VCaP (cell line): Measurements from ENCODE around the gene LRCH4.

Experiments used
- H3K27ac ChIP-seq: fragments of 450-650 bp; 2 replicates; pipeline ENCODE4 v1.5.1; 2017
- CTCF ChIP-seq: fragments of 450-650 bp; conservative IDR thresholded peaks from 2 replicates; pipeline ENCODE4 v1.5.1; 2017; ENCODE audit warnings: mild to moderate bottlenecking, moderate library complexity

The LRCH4 gene

GRCh38 chr7:100604028-100604975, 18.4 kb upstream of the LRCH4 start:
- TF ChIP-seq CTCF, result peak; percentile 64

DNA sequence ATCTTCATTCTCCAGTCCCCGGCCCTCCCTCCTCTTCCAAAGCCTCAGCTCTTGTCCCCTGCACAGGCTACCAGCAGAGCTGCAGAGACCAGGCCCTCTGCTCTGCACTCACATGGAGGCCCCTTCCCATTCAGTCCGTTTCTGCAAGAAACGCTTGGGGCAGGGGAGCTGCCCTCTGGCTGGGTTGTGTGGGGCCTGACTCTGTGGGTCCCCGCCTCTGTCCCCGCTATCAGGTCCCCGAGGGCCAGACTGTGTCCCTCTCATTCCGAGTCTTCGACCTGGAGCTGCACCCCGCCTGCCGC, 17.7 kb upstream of the LRCH4 start:
- peak overlapping the region; percentile 59; the same call in 1 of the 2 replicates for H3K27ac ChIP-seq
- TF ChIP-seq CTCF, result no peak

More at GRCh38 chr7:100604028-100604975, 18.4 kb upstream of the LRCH4 start:
- peak overlapping the region; percentile 59; the same call in 1 of the 2 replicates for H3K27ac ChIP-seq

DNA sequence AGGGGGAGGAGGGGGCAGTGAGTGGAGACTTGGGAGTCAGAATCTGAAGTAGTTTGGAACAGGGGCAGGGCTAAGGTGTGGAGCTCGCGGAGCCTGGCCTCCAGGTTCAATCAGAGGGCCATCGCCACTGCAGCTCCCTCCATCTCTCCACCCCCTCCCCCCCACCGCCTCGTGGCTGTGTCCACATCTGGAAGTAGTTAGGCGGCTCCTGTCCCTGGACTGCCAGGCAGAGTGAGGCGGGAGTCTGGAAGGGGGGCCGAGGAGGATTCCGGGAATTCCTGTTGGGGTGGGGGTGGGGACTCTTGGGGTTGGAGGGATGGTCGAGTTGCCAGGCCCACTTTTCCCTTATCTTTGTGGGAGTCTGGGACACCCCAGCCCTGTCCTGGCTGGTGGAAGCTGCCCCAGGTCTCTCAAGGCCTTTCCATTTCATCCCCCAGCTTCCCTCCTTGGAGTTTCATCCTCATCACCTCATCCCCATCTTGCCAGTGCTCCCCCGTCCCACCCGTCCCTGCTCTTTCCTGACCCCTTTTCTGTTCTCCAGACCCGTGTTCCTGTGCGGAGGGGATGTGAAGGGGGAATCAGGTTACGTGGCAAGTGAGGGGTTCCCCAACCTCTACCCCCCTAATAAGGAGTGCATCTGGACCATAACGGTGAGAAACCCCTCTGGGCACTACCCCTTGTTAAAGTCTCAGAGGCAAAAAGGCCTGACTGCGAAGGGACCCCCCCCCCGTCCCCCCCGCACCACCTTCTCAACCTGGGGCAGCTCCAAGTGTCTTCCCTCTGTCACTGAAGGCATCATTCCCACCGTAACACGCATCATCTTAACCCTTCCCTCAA, 17.2 kb upstream of the LRCH4 start:
- TF ChIP-seq CTCF, result no peak
- no peak overlapping the region; the same call in 1 of the 2 replicates for H3K27ac ChIP-seq

GRCh38 chr7:100600730-100601038, 14.8 kb upstream of the LRCH4 start:
- TF ChIP-seq CTCF, result no peak
- no peak overlapping the region for H3K27ac ChIP-seq

GRCh38 chr7:100599911-100600729, 14.2 kb upstream of the LRCH4 start:
- TF ChIP-seq CTCF, result no peak

DNA sequence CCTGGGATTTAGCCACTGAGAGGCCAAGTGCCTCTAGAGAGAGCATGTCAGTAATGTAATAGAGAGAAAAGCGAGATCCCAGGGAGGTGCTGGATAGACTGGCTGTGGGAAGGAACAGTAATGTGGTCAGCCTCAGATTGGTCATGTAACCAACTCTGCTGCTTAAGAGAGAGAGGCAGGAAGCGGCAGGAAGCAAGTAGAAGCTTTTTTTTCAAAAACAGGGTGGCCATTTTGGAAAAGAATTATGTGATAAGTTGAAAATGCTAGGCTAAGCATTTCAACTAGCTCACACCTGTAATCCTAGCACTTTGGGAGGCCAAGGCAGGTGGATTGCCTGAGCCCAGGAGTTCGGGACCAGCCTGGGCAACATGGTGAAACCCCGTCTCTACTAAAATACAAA, 12.5 kb upstream of the LRCH4 start:
- TF ChIP-seq CTCF, result no peak
- H3K27ac ChIP-seq, result no peak overlapping the region

More at GRCh38 chr7:100599911-100600729, 14.2 kb upstream of the LRCH4 start:
- H3K27ac ChIP-seq, result no peak overlapping the region

- H3K27ac ChIP-seq, result no peak overlapping the region
- no peak for TF ChIP-seq CTCF
These were observed 9.3 kb upstream of the LRCH4 start for GRCh38 chr7:100595188-100595587.
